Activated T-cell treated with anti-CD3 and anti-CD28 coated beads, Interleukin-2, amount 50 U/mL, for 48 hours (primary cell): Measurements from ENCODE around the gene PRDM2.
"Not testable (repeated sequence)": the region's sequence is repeated elsewhere in the genome, so short reads cannot be mapped to it uniquely, and the experiment has no call there.

Experiments used
- DNase-seq, 2 experiments: peaks; one replicate each; pipeline ENCODE4 v3.0.0-alpha.2; 2020

PRDM2 gene

DNA sequence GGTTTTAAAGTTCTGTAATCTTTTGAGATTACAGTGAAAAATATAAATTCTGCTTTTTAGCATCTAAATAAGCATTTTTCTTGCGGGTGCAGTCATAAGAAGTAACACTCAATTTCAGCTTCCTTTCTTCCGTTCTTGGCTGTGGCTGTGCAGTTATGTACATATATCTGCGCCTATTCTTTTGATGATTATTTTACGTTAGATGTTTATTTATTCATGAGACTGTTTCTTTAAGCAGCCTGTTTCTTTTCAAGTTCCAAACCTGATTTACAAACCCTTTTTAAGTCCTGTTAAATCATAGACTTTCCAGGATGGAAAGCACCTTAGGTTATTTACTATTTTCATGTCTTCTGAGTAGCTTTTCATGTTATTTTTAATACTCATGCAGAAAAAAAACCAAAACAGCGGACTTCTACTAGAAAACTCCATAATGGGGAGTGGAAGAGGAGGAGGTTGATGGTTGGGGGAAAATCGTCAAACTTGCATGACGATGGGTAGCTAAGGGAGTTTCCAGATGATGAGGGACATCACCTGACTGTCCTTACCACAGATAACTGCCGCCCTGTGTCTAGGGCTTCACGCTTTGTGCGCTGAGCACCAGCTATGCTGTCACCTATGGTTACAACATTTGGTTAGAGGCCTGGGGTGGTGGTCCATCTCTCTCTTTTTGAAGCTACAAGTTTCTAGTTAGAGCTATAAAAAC is 2.6 kb downstream of the PRDM2 start:
- DNase-seq = peak; percentile 46 to 58

DNA sequence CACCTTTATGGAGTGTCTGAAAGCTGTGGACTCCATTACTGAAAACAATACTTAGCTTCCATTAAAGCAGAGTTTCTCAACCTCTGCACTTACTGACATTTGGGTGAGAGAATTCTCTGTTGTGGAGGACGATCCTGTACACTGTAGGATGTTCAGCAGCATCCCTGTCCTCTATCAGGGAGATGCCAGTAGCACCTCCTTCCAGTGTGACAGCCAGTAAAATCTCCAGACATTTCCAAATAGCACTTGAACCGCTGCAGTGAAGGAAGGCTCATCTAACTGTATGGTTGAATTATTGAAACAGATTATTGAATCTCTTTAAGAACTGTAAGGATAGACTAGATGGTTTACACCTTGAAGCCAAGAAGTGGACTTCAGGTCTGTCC is 3.1 kb downstream of the PRDM2 start:
- no peak for DNase-seq

DNA sequence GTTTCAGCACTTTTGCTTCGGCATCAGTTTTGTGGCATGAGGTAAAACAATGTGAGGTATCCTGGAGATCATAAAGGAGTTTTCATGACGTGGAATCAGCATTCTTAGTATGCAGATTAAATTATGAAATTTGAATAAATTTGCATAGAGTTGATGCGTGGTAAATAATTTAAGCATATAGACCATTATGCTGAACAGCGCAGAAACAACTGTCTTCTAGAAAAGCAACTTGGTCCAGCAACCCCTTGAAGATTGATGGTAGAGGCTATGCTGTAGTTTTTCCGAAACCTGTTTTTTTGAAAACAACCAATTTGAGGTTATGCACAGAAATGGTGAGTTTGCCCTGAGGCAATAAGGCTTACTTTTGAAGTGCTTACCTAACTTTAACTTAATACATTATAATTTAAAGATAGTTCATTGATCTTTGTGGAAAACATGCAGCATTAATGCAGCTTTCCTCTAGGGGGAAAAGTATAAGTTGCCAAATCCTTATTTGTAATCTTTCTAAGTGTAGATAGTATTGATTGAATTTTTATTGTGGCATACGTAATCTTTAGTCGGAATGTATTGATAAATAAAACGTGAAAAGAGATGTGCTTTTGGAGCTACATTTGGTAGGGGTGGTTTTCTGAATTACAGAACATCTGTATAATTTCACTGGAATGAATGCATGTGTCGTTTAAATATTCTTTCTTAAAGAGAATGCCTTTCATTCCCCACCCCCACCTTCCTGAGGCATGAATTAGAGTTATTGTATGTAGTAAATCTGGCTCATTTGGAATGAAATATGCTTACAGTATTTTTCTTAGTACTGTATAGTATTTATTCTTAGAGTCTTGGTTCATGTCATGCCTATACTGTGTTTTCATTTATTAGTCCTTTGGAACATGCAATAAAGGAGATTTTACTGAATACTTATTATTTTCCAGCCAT is 3.8 kb downstream of the PRDM2 start:
- no peak for DNase-seq

DNA sequence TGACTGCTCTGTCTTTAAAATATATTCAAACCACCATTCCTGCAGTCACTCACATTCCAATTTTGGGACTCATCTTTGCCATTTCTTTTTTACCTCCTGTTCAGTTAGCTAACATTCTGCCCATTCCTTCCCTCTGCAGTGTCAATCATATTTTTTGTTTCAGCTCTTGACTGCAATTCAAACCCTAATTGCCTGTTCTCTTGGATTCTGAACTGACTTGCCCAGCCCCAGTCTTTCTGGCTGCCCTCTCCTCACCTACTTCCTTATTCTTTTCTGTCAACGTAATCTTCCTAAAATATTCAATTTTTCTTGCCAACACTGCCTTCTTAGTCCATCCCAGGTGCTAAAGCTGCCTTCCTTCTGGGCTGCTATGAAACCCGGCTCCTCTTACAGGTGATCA is 6.1 kb downstream of the PRDM2 start:
- DNase-seq = no peak

DNA sequence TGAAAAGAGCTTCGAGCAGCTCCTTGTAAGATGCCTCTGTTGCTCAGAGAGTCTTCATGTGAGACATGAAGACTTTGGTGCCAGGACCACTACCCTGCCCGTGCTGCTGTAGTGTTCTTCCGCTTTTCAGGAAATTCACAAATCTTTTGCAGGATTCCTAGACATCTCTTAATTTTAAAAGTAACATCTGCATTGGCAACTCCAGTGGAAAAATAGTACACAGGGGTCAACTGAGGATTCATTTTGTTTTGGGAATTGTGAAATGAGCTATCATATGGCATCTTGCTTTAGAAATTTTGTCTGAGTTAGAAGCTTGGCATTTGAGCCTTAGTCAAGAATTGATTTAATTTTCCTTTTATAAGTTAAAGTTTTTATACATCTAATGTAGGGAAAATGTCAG is 7.2 kb downstream of the PRDM2 start:
- no peak for DNase-seq

DNA sequence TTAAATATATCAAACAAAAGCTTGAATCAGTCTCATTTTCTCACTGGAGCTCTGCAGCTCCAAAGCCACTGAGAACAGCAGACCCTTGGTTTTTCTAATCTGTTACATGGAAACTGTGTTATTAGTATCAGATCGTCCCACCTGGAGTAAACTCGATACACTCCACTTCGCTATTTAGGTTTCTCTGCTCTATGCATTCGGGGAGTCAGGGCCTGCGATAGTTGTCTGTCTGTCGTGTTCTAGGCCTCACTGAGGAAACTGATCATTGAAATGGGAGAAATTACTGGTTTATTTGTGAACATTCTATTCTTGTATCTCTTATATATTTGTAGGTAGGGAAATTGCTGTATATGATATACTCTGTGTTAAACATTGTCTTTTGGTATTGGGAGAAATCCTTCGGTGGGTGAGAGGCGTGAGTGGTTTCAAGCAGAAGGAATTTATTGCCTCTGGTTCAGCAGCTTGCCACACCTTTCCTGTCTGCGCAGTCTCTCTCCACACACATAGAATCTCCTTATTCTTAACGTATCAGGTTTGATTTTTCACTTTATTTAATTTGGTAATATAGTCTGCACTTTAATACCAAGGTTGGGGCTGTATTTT is 8.5 kb downstream of the PRDM2 start:
- no peak for DNase-seq

DNA sequence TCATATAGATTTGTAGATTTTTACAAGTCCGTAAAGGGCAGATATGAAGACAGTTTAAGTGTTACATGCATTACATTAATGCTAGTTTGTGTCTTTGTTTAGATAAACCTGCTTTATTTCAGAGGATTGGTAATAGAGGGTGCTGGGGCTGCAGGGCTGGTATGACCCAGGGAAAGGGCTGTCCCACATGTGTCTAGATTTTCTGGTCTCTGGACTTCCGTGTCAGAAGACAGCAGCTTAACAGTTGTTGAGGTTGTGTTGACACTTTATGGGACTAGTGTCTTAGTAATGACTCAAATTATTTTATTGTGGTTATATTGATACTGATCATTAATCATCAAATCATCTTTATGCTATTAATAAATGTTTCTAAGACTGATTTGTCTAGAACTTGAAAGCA is 10.1 kb downstream of the PRDM2 start:
- DNase-seq = no peak

DNA sequence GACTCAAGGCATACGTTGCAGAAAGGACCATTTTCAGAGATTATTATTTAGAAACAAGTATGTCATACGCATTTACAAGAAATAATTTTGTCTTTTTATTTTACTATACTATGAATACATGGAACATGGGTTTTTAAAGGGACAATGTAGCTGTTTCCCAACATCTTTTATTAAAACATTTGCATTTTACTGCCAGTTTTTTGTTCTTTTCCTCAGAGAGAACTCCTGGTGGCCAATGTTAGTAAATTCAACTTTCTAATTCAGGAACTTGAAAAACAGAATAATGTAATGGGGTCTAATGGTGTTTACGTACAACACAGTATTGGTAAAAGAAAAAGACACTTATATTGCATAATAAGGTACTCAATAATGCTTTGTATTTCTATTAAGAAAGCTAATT is 14.9 kb downstream of the PRDM2 start:
- DNase-seq = no peak

DNA sequence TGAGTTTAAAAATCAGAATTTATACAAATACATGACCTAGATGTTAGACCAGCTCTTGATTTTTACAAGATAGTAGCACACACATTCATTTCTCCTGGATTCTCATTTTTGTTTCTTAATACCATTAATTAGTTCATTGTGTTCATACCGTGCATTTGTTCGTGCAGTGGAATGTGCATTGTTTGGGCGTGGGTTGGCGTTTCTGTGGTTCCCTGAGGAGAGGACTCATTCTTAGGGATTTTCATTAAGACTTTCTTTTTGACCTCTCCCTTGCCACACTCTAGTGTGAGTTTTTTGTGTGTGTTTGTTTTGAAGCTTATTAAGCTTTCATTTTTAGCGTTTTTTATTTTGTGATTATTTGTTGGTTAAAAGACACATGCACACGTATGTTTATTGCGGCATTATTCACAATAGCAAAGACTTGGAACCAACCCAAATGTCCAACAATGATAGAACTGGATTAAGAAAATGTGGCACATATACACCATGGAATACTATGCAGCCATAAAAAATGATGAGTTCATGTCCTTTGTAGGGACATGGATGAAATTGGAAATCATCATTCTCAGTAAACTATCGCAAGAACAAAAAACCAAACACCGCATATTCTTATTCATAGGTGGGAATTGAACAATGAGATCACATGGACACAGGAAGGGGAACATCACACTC is 15.8 kb downstream of the PRDM2 start:
- not testable (repeated sequence) for DNase-seq

DNA sequence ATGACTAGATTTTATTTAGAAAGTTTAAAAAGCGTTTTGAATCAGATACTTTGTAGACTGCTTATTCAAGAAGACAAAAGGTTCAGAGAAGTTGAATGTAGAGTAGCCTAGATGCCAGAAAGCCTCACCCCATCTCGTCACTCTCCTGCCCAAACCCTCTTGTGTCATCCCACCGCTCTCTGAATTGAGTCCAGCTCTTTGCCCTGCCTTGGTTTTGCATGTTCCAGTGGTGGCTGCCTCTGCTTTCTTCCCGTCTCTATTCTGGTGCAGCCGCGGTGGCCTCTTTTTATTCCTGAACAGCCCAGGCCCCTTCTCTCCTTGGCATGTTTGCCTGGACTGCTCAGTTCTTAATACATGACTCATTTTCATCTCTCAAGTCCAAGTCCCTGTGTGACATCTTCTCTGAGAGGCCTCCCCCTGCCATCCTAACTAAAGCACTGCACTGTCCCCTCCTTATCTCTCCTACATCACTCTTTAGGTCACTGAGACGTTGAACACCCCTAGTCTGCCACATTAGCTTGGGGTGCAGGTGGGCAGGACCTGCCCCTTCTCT is 22.9 kb downstream of the PRDM2 start:
- no peak for DNase-seq

DNA sequence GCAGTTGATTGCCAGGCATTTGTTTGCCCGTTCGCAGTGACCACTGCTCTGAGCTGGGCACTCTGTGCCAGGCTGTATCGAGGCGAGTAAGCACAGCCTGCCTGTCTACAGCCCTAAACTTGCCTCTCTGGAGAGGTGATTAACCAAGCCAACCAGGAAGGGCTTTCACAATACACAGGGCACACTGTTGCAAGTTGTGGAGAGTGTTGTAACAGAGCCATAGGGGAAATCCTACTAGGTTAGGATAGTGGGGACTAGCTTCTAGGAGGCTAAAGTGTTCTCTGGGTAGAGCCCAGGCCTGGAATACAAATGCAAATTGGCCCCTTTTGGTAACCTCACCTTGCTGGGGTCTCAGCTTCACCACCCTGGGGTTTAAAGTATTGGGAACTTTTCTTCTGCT is 23.8 kb downstream of the PRDM2 start:
- no peak for DNase-seq

DNA sequence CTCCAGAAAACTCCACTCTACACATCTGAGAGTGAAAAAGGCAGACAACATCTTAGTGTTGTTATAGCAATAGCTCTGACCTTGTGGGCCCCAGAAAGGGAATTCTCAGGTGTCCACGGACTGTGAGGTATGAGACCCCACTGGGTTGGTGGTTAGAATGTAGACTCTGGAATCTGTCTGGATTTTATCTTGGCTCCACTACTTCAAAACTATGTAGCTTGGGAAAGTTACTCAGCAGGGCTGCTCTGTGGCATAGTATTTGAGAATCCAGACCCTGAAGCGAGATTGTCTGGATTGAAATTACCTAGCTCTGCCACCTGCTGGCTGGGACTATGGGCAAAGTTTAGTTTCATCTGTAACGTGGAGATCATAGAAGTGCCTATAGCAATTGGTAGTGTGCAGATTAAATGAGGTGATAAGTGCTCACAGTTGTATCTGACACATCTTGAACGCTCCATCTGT is 25.8 kb downstream of the PRDM2 start:
- DNase-seq = peak; percentile 57 to 61

DNA sequence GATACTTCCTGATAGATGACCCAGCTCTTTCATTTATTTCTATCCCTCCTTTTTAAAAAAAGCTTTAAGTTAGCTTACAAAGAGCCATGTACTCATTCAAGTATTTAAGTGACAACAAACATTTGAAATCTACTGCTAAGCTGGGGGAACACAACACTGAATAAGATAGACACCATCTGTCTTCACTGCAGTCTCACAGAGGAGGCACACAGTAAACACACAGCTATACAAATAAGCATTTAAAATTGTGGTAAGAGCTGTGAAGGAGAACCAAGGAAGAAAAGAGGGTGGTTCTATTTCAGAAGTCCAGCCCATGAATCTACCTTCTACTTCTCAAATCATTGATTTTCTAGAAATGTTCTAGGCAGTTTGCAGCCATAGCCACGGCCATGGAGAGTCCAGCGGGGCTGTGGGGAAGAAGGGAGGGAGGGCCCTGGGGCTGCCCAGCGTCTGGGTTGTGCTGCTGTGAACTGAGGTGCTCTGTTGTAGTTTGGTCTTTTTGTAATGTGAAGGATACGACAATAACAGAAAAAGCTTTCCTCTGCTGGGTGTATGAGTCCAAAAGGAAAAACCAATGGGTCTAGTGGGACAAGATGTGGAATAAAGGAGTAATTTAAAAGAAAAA is 28.2 kb downstream of the PRDM2 start:
- no peak for DNase-seq

DNA sequence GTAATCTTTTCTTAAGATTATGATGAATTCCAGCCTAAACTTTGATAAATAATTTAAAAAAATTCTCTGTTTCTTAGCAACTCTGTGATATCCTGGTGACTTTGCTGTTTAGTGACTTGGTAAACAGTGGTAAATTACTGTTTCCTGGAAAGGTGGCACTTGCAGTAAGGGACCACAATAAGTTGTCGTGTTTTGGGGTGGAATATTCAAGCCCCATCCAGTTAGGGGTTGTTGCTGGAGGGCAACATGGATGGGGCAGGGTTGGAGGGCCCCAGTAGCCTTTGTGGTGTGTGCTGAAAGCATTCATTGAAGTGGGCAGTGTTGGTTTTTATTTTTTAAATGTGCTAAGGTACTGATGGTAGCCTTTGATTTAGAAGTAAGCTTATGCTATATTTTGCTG is 30.3 kb downstream of the PRDM2 start:
- DNase-seq = no peak

DNA sequence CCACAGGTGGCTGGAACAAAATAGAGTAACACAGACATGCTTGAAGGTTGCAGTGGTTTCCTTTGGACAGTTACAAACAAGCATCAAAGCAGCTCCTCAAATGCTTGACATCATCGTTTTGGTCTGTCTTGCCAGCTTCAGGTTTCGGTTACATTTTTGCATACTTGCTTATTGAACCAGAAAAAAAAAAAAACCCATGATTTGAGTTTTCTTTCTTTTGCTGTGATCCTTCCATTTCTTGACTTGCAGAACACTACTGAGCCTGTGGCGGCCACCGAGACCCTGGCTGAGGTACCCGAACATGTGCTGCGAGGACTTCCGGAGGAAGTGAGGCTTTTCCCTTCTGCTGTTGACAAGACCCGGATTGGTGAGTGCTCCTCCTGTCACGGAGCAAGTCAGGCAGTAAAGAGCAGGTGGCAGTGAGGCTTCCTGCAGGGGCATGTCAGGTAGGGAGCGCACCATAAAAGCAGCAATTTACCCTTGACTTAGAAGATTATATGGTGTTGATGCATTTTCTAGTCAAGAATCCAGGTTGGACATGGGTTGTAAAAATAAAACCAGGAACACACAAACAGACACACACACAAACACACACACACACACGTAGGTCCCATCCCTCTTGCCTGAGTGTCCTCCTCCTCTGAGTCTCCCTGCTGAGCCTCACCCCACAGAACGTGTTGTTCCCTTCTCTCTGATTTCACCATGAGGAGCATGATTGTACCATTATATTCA is 30.9 kb downstream of the PRDM2 start:
- DNase-seq = peak; percentile 75 to 84

DNA sequence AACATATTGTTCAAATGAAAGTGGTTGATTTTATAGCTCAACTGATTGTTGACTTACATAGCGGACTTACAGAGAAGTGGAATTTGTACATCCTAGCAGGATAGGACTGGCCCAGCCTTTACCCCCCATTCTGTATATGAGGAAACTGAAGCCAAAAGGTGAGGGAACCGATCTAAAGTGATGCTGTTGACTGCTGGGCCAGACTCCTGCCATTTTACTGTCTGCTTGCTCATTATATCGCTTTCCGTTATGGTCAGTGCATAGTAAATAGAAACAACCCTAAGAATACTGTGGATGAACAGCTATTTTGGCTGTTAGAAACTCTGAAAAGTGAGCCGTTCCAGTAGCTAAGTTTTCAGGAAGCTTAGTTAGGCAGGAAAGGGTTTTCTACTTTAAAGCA is 31.9 kb downstream of the PRDM2 start:
- no peak for DNase-seq

DNA sequence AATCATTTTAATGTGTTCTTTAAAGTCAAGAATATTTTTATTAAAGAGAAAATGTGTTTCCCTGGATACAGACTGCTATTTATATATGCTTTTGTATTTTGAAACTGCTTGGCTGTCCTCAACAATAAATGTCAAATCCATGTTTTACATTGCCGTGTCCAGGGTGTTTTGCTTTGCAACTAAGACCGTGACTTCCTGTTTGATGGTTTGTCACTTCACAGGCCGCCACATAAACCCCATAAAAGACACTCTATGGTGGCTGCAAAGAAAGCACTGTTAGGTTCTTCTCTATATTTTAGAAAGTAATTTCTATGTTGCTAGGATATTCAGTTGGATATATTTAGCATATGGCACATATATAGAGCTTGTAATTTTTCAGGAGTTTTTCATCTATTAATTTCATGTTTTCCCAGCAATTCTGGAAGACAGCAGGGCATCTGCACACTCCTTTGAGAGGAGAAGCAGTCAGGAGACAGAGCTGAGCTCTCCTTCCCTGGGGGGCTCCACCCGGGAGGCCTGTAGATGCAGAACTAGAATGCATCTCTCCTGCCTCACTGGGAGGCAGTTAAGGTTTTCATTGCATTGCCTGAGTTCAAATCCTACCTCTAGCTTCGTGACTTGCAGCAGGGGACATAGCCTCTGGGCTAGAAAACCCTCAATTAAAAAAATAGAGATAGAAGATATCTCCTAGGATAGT is 33.1 kb downstream of the PRDM2 start:
- DNase-seq = no peak

DNA sequence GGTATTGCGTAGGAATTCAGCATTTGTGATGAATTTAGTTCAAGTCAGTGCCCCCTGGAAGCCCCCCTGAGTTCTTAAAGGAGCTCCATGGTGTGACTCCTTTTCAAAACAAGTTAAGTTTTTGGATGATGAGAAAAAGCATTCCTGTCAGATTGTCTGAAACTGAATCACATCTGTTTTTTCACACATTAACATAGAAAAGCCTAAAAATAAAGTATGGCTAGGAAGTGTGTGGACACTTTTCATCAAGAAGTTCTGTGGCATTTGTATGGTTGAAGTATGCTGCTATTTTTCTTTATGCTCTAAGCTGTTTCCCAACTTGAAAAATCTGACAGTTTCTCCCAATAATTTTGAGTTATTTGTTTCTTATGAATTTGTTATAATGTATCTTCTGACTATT is 33.7 kb downstream of the PRDM2 start:
- no peak for DNase-seq

DNA sequence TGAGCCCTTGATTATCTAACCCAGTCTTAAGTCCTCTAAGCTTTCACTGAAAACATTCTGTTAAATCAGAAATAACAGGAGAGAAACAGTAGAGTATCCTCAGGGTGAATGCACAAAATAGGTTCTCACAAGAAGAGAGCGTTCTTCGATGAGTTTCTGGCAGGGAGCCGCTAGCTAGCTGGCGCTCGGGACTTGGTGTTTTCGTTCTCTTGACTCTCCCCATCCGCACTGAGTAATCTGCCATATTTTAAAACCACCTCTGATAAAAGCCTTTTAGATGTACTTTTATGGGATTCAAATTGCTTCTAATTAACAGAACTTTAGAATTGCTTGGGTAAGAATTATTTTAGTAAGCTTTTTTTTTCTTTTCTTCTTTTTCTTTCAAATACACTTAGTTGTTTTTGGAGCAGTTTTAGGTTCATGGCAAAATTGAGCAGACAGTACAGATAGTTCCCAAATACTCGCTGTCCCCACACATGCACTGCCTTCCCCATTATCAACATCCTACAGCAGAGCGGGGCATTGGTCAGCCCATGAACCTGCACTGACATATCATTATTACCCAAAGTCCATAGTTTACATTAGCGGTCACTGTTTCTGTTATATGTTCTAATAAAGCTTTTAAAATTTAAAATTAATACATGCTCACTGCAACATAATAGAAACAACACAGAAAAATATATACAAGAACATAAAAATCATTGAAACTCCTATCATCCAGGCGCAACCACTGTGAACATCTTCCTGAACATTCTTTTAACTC is 35.4 kb downstream of the PRDM2 start:
- DNase-seq = no peak

DNA sequence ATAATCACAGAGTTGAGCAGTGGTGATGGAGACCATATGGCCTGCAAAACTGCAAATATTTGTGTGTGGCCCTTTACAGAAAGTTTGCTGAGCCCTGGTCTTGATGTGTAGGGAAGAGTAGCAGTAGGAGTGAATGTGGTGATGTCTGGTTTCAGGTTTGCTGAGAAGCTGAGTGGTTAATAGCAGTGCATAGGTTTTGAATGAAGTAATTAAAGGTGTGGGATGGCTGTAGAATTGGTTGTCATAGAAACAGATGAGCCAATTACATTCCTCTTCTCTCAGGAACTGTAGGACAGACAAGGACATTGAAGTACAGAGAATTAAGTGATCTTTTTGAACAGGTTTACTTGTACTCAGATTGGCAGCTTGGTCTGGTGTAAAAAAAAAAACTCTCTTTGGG is 37.4 kb downstream of the PRDM2 start:
- no peak for DNase-seq
